DND-41 (cell line): ENCODE measurements around the gene NANOS3.

ENCODE experiments used
- EZH2 ChIP-seq: IDR thresholded peaks from 3 replicates; pipeline ENCODE4 v1.6.1; 2012; ENCODE audit warnings: borderline replicate concordance, low read depth, mild to moderate bottlenecking, moderate library complexity, low read length, inconsistent platforms; ENCODE audit not compliant: severe bottlenecking
- TF ChIP-seq, protein P1 (sequence below): IDR thresholded peaks from 2 replicates; pipeline ENCODE4 v1.5.1; 2012; ENCODE audit warnings: borderline replicate concordance, low read length, moderate library complexity, mild to moderate bottlenecking; ENCODE audit not compliant: poor library complexity, severe bottlenecking; ENCODE audit errors: extremely low read depth

DNA sequence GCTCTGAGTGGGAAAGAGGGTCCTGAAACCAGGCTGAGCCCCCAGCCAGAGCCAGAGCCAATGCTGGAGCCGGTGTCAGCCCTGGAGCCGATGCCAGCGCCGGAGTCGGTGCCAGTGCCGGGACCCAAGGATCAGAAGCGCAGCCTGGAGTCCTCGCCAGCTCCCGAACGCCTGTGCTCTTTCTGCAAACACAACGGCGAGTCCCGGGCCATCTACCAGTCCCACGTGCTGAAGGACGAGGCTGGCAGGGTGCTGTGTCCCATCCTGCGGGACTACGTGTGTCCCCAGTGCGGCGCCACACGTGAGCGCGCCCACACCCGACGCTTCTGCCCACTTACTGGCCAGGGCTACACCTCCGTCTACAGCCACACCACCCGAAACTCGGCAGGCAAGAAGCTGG lies 369 bp downstream of the NANOS3 start:
- TF ChIP-seq, protein P1, sequence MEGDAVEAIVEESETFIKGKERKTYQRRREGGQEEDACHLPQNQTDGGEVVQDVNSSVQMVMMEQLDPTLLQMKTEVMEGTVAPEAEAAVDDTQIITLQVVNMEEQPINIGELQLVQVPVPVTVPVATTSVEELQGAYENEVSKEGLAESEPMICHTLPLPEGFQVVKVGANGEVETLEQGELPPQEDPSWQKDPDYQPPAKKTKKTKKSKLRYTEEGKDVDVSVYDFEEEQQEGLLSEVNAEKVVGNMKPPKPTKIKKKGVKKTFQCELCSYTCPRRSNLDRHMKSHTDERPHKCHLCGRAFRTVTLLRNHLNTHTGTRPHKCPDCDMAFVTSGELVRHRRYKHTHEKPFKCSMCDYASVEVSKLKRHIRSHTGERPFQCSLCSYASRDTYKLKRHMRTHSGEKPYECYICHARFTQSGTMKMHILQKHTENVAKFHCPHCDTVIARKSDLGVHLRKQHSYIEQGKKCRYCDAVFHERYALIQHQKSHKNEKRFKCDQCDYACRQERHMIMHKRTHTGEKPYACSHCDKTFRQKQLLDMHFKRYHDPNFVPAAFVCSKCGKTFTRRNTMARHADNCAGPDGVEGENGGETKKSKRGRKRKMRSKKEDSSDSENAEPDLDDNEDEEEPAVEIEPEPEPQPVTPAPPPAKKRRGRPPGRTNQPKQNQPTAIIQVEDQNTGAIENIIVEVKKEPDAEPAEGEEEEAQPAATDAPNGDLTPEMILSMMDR, result no peak
- TF ChIP-seq EZH2, result no peak
